ENCODE results near the gene RNF180. TPM values are rescaled to one million over a fixed set of nuclear protein-coding genes. Genes with fewer than 3 reads are reported as not detected.

RNF180 gene
- total RNA-seq, 4 donors from 2014 or later: 50.5 to 99.0 (median 63.1) TPM

- peak overlapping the region; percentile 34 to 95 (median 87) for H3K27ac ChIP-seq
- TF ChIP-seq POLR2A (IDR thresholded peaks at IDR 0.05): no peak
- no peak for TF ChIP-seq CTCF (IDR thresholded peaks at IDR 0.05)
- no peak overlapping the region for H3K4me3 ChIP-seq (replicated peaks in 1 of 3)
- H3K9me3 ChIP-seq: no peaks in the 10 kb centered on the region
- no peaks in the 10 kb centered on the region for H3K36me3 ChIP-seq
- no peaks in the 10 kb centered on the region for H3K27me3 ChIP-seq
- WGBS, 2 donors: 76 to 79% methylated on average over 3 of the region's 3 CpGs
- intact Hi-C loops (cut with DNase I): no loop called here
- H3K4me1 ChIP-seq: peaks cover 33 to 46% of the 10 kb centered on the region in 2 donors
- no peak for DNase-seq
Measured at GRCh38 chr5:64161420-64161819, 4.2 kb upstream of the RNF180 start.

- no peaks in the 10 kb centered on the region for H3K9me3 ChIP-seq
- H3K27me3 ChIP-seq: no peaks in the 10 kb centered on the region
- no peak overlapping the region for H3K4me3 ChIP-seq (replicated peaks in 1 of 3)
- intact Hi-C loops (cut with DNase I): no loop called here
- H3K27ac ChIP-seq: peak overlapping the region; percentile 89 to 96 (median 95)
- H3K36me3 ChIP-seq: no peaks in the 10 kb centered on the region
- H3K4me1 ChIP-seq: peaks cover 25 to 35% of the 10 kb centered on the region in 2 donors
- DNase-seq: no peak
- TF ChIP-seq CTCF (IDR thresholded peaks at IDR 0.05) (no peak), POLR2A (IDR thresholded peaks at IDR 0.05) (no peak)
Measured at GRCh38 chr5:64163135-64163534, 2.5 kb upstream of the RNF180 start.

GRCh38 chr5:64163746-64164145 is 1.9 kb upstream of the RNF180 start:
- Histone ChIP-seq H3K4me3 (replicated peaks in 1 of 3) (no peak overlapping the region), H3K4me1 (peaks cover 31 to 35% of the 10 kb centered on the region in 2 donors), H3K27ac (peak overlapping the region; percentile 89 to 96 (median 95)), H3K9me3 (no peaks in the 10 kb centered on the region), H3K27me3 (no peaks in the 10 kb centered on the region), H3K36me3 (no peaks in the 10 kb centered on the region)
- no peak for TF ChIP-seq CTCF (IDR thresholded peaks at IDR 0.05)
- no peak for TF ChIP-seq POLR2A (IDR thresholded peaks at IDR 0.05)
- no peak for DNase-seq
- WGBS, 2 donors: 89 to 92% methylated on average over 4 of the region's 4 CpGs
- intact Hi-C loops (cut with DNase I): no loop called here

GRCh38 chr5:64164166-64164565 is 1.5 kb upstream of the RNF180 start:
- no peaks in the 10 kb centered on the region for H3K27me3 ChIP-seq
- peak overlapping the region in 1 of 3 donors; percentile 72 for H3K4me3 ChIP-seq (replicated peaks in 1 of 3)
- H3K9me3 ChIP-seq: no peaks in the 10 kb centered on the region
- H3K4me1 ChIP-seq: peaks cover 31 to 38% of the 10 kb centered on the region in 2 donors
- no peak for TF ChIP-seq POLR2A (IDR thresholded peaks at IDR 0.05)
- no peak for TF ChIP-seq CTCF (IDR thresholded peaks at IDR 0.05)
- peak overlapping the region; percentile 89 to 96 (median 95) for H3K27ac ChIP-seq
- intact Hi-C loops (cut with DNase I): no loop called here
- 85 to 89% methylated on average over 1 of the region's 1 CpG for WGBS, 2 donors
- DNase-seq: no peak
- no peaks in the 10 kb centered on the region for H3K36me3 ChIP-seq

- Histone ChIP-seq H3K27me3 (no peaks in the 10 kb centered on the region), H3K4me1 (peaks cover 31 to 41% of the 10 kb centered on the region in 2 donors)
Measured at GRCh38 chr5:64165160-64165499, 513 bp upstream of the RNF180 start.

More at GRCh38 chr5:64165160-64165499, 513 bp upstream of the RNF180 start:
- no peak for TF ChIP-seq CTCF (IDR thresholded peaks at IDR 0.05)
- TF ChIP-seq POLR2A (IDR thresholded peaks at IDR 0.05): no peak
- H3K27ac ChIP-seq: peak overlapping the region; percentile 89 to 96 (median 95)
- H3K4me3 ChIP-seq (replicated peaks in 1 of 3): peak overlapping the region; percentile 72 to 91 (median 75)
- no peaks in the 10 kb centered on the region for H3K36me3 ChIP-seq
- DNase-seq: peak in 1 of 2 donors; percentile 33
- no peaks in the 10 kb centered on the region for H3K9me3 ChIP-seq
- intact Hi-C loops (cut with DNase I): no loop called here
- WGBS, 2 donors: 23 to 33% methylated on average over 11 of the region's 11 CpGs

All from thyroid gland (tissue), 4 donors.